H1 (cell line): Measurements from ENCODE around the gene PAK5. TPM values are rescaled to one million over a fixed set of nuclear protein-coding genes. Genes with fewer than 3 reads are reported as not detected.

ENCODE experiments used
- JUND ChIP-seq: IDR thresholded peaks from 2 replicates; pipeline ENCODE4 v1.6.1; 2011; ENCODE audit warnings: mild to moderate bottlenecking, improper control_type of control experiment, low read length
- RBBP5 ChIP-seq: IDR thresholded peaks from 2 replicates; pipeline ENCODE4 v1.7.1; 2012; ENCODE audit warnings: low read depth, mild to moderate bottlenecking, inconsistent platforms, low read length, moderate library complexity, borderline replicate concordance
- YY1 ChIP-seq: IDR thresholded peaks from 2 replicates; pipeline ENCODE4 v1.6.1; 2011; ENCODE audit warnings: low read depth, mild to moderate bottlenecking, low read length
- polyA plus RNA-seq, 7 experiments: library from polyadenylated mRNA; depleted of rRNA in 3 of 7; stranded (reverse) in 5 of 7; unstranded in 2 of 7; fragments of >200 nt in 5 of 7; fragments of 200-250 nt in 2 of 7; gene quantifications; 1 replicate in 5 of 7; 2 replicates in 1 of 7; 4 replicates in 1 of 7; pipeline versions ENCODE4 v1.2.1 to v1.2.3, GENCODE V29; 2011 to 2013; ENCODE audit warnings: missing spikeins in 2 of 7, mixed read lengths in 2 of 7
- total RNA-seq: library from RNA; stranded (reverse); fragmentation: NEBNext Ultra II Directional; extraction: Animal tissue kit (Norgen Biotek cat#: 25700); gene quantifications from 2 replicates; pipeline ENCODE4 v1.2.1, GENCODE V29; 2021

The PAK5 gene
- total and polyA plus RNA-seq, 2 of the 8 experiments (the other 6 are each of a cell fraction or from before 2014, with no cell fraction given): 0.54 to 0.80 TPM

- TF ChIP-seq JUND: no peak
- no peak for TF ChIP-seq YY1
- no peak for TF ChIP-seq RBBP5
Observed at GRCh38 chr20:9689041-9689440, 149.8 kb downstream of the PAK5 start (continued).
